ENCODE data around the gene CD27.

Gene CD27

GRCh38 chr12:6443361-6443983 is 1.3 kb upstream of the CD27 start:
- 0 out of 2 replicates have a peak, but pooled peaks cover 3% of the 10 kb centered on the region for H3K27me3 ChIP-seq (ENCODE audit: low read depth)
- no peak for DNase-seq (ENCODE audit: low spot score in 2 of 2)
- in situ Hi-C loops (cut with MboI; ENCODE audit: low sequenced_read_pairs): no loop called here
- no peaks in the 10 kb centered on the region for H3K4me1 ChIP-seq
- H3K36me3 ChIP-seq (replicated peaks): no peaks in the 10 kb centered on the region
- H3K4me3 ChIP-seq: no peak overlapping the region
- H3K9me3 ChIP-seq: no peaks in the 10 kb centered on the region

GRCh38 chr12:6444031-6444430 is 724 bp upstream of the CD27 start:
- no peaks in the 10 kb centered on the region for H3K4me1 ChIP-seq
- 0 out of 2 replicates have a peak, but pooled peaks cover 3% of the 10 kb centered on the region for H3K27me3 ChIP-seq (ENCODE audit: low read depth)
- no peaks in the 10 kb centered on the region for H3K36me3 ChIP-seq (replicated peaks)
- DNase-seq (ENCODE audit: low spot score in 2 of 2): no peak
- no peaks in the 10 kb centered on the region for H3K9me3 ChIP-seq
- H3K4me3 ChIP-seq: no peak overlapping the region
- in situ Hi-C loops (cut with MboI; ENCODE audit: low sequenced_read_pairs): no loop called here

GRCh38 chr12:6450091-6450868 is 5.5 kb downstream of the CD27 start:
- Histone ChIP-seq H3K27me3 (ENCODE audit: low read depth) (no peaks in the 10 kb centered on the region), H3K4me3 (no peak overlapping the region), H3K9me3 (no peaks in the 10 kb centered on the region), H3K36me3 (replicated peaks) (no peaks in the 10 kb centered on the region), H3K4me1 (peaks cover 8% of the 10 kb centered on the region; the same call in 1 of the 2 replicates)
- in situ Hi-C loops (cut with MboI; ENCODE audit: low sequenced_read_pairs): loop anchor here (10.0 kb wide), 1 partner anchor 385 kb away; no protein-coding TSS in a partner anchor
- DNase-seq (ENCODE audit: low spot score in 2 of 2): no peak

- Histone ChIP-seq H3K36me3 (replicated peaks) (no peaks in the 10 kb centered on the region), H3K27me3 (ENCODE audit: low read depth) (no peaks in the 10 kb centered on the region), H3K9me3 (no peaks in the 10 kb centered on the region), H3K4me1 (peaks cover 8% of the 10 kb centered on the region; the same call in 1 of the 2 replicates), H3K4me3 (no peak overlapping the region)
- no peak for DNase-seq (ENCODE audit: low spot score in 2 of 2)
- in situ Hi-C loops (cut with MboI; ENCODE audit: low sequenced_read_pairs): loop anchor here (10.0 kb wide), 1 partner anchor 386 kb away; no protein-coding TSS in a partner anchor
These were observed 6.2 kb downstream of the CD27 start for GRCh38 chr12:6450869-6451347.

- H3K4me1 ChIP-seq: peaks cover 8% of the 10 kb centered on the region; the same call in 1 of the 2 replicates
- in situ Hi-C loops (cut with MboI; ENCODE audit: low sequenced_read_pairs): loop anchor here (10.0 kb wide), 1 partner anchor 387 kb away; no protein-coding TSS in a partner anchor
- DNase-seq (ENCODE audit: low spot score in 2 of 2): no peak
- H3K36me3 ChIP-seq (replicated peaks): no peaks in the 10 kb centered on the region
- no peak within 1 kb of the TSS; the same call in 1 of the 2 replicates for H3K4me3 ChIP-seq
- H3K9me3 ChIP-seq: no peaks in the 10 kb centered on the region
- H3K27me3 ChIP-seq (ENCODE audit: low read depth): no peaks in the 10 kb centered on the region
These were observed 6.8 kb downstream of the CD27 start, which contains the start of gene TAPBPL for GRCh38 chr12:6451348-6452244. TSS of gene TAPBPL (plus strand) at chr12:6452042. CDS start at chr12:6452249, 207 bp downstream.

GRCh38 chr12:6452245-6452943 is 7.6 kb downstream of the CD27 start:
- Histone ChIP-seq H3K36me3 (replicated peaks) (no peaks in the 10 kb centered on the region), H3K4me3 (no peak overlapping the region; the same call in 1 of the 2 replicates), H3K9me3 (no peaks in the 10 kb centered on the region), H3K27me3 (ENCODE audit: low read depth) (no peaks in the 10 kb centered on the region), H3K4me1 (peaks cover 8% of the 10 kb centered on the region; the same call in 1 of the 2 replicates)
- in situ Hi-C loops (cut with MboI; ENCODE audit: low sequenced_read_pairs): loop anchor here (10.0 kb wide), 1 partner anchor 388 kb away; no protein-coding TSS in a partner anchor
- no peak for DNase-seq (ENCODE audit: low spot score in 2 of 2)

- Histone ChIP-seq H3K36me3 (replicated peaks) (no peaks in the 10 kb centered on the region), H3K4me1 (peaks cover 8% of the 10 kb centered on the region; the same call in 1 of the 2 replicates), H3K27me3 (ENCODE audit: low read depth) (no peaks in the 10 kb centered on the region), H3K9me3 (no peaks in the 10 kb centered on the region), H3K4me3 (no peak overlapping the region)
- DNase-seq (ENCODE audit: low spot score in 2 of 2): no peak
- in situ Hi-C loops (cut with MboI; ENCODE audit: low sequenced_read_pairs): loop anchor here (10.0 kb wide), 1 partner anchor 388 kb away; no protein-coding TSS in a partner anchor
These were observed 8.3 kb downstream of the CD27 start for GRCh38 chr12:6452944-6453630.

- H3K27me3 ChIP-seq (ENCODE audit: low read depth): no peaks in the 10 kb centered on the region
- in situ Hi-C loops (cut with MboI; ENCODE audit: low sequenced_read_pairs): loop anchor here (10.0 kb wide), 1 partner anchor 393 kb away; no protein-coding TSS in a partner anchor
- peaks cover under 1% of the 10 kb centered on the region; the same call in 1 of the 2 replicates for H3K4me1 ChIP-seq
- no peak for DNase-seq (ENCODE audit: low spot score in 2 of 2)
- H3K36me3 ChIP-seq (replicated peaks): peaks cover 7% of the 10 kb centered on the region
- no peaks in the 10 kb centered on the region for H3K9me3 ChIP-seq
- no peak overlapping the region for H3K4me3 ChIP-seq
These were observed 12.6 kb downstream of the CD27 start for GRCh38 chr12:6457220-6457945.

- no peak overlapping the region for H3K4me3 ChIP-seq
- no peaks in the 10 kb centered on the region for H3K27me3 ChIP-seq (ENCODE audit: low read depth)
- in situ Hi-C loops (cut with MboI; ENCODE audit: low sequenced_read_pairs): loop anchor here (10.0 kb wide), 1 partner anchor 394 kb away; no protein-coding TSS in a partner anchor
- DNase-seq (ENCODE audit: low spot score in 2 of 2): no peak
- H3K9me3 ChIP-seq: no peaks in the 10 kb centered on the region
- no peaks in the 10 kb centered on the region for H3K4me1 ChIP-seq
- H3K36me3 ChIP-seq (replicated peaks): peaks cover 13% of the 10 kb centered on the region
These were observed 13.7 kb downstream of the CD27 start for GRCh38 chr12:6458281-6459003.

- no peaks in the 10 kb centered on the region for H3K27me3 ChIP-seq (ENCODE audit: low read depth)
- no peaks in the 10 kb centered on the region for H3K9me3 ChIP-seq
- in situ Hi-C loops (cut with MboI; ENCODE audit: low sequenced_read_pairs): loop anchor here (10.0 kb wide), 1 partner anchor 394 kb away; no protein-coding TSS in a partner anchor
- no peak for DNase-seq (ENCODE audit: low spot score in 2 of 2)
- no peaks in the 10 kb centered on the region for H3K4me1 ChIP-seq
- peaks cover 13% of the 10 kb centered on the region for H3K36me3 ChIP-seq (replicated peaks)
- no peak overlapping the region for H3K4me3 ChIP-seq
These were observed 14.2 kb downstream of the CD27 start for GRCh38 chr12:6459004-6459337.

GRCh38 chr12:6460751-6461371 is 16.1 kb downstream of the CD27 start:
- no peak for DNase-seq (ENCODE audit: low spot score in 2 of 2)
- H3K9me3 ChIP-seq: no peaks in the 10 kb centered on the region
- H3K4me1 ChIP-seq: no peaks in the 10 kb centered on the region
- H3K27me3 ChIP-seq (ENCODE audit: low read depth): no peaks in the 10 kb centered on the region
- H3K36me3 ChIP-seq (replicated peaks): peaks cover 23% of the 10 kb centered on the region
- H3K4me3 ChIP-seq: no peak overlapping the region
- in situ Hi-C loops (cut with MboI; ENCODE audit: low sequenced_read_pairs): loop anchor here (5.0 kb wide), 1 partner anchor 34 kb away; no protein-coding TSS in a partner anchor

Measured in HAP-1 (cell line).